ENCODE data around the gene TGIF1. TPM values are rescaled to one million over a fixed set of nuclear protein-coding genes. Genes with fewer than 3 reads are reported as not detected.

Gene TGIF1
- total RNA-seq, 2 experiments from 2014 or later: 35.6 to 39.5 TPM

DNA sequence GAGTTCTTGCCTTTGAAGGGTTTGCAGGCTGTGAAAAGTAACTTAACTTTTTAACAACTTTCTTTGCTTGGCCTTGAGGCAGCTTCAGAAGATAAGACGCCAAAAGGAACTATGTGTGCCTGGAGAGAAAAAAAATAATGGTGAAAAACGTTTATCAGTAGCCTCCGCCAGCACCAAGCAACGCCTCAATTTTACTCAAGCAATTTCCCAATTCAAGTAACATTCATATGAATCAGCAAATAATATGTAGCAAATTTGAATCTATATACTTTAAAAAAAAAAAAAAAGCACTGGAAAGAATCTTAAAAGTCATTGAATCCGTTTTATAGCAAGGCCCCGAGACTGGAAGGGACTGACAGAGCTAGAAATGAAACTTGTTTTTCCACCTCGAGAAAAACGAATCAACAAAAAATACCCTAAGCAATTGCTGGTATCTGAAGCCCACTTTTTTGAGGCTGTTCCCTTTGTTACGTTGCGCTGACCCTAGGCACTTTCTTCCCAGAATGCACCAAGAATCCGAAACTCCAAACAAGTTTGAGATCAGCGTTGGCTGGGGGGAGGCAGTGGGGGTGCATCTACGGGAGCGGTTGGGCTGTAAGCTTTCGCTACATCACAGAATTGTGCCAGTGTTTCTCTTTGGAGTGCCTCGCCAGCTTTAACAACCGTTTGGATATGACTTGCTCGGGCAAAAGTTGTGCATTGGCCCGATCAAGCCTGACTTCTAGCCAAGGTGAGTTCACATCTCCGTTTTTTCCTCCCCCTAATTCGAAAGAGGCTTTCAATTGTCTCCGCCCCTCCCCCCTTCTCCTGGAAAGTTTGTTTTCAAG lies 2.7 kb upstream of the TGIF1 start:
- H3K27ac Mint-ChIP-seq: peak overlapping the region; percentile 96
- POLR2A ChIA-PET: interaction anchor here (0.7 to 1.6 kb wide), 9 partner anchors 8 to 217 kb away, joined by 3 to 7 read pairs (median 4); partner anchors contain the start of gene MYL12A
- no peaks in the 10 kb centered on the region for H3K9me3 Mint-ChIP-seq
- DNase-seq: peak; percentile 40
- H3K36me3 Mint-ChIP-seq: no peaks in the 10 kb centered on the region
- H3K4me3 Mint-ChIP-seq: peak overlapping the region; percentile 93
- H3K4me1 Mint-ChIP-seq: peaks cover 17% of the 10 kb centered on the region
- no peak for ATAC-seq (ENCODE audit: low read depth)
- peaks cover 2% of the 10 kb centered on the region for H3K27me3 Mint-ChIP-seq

DNA sequence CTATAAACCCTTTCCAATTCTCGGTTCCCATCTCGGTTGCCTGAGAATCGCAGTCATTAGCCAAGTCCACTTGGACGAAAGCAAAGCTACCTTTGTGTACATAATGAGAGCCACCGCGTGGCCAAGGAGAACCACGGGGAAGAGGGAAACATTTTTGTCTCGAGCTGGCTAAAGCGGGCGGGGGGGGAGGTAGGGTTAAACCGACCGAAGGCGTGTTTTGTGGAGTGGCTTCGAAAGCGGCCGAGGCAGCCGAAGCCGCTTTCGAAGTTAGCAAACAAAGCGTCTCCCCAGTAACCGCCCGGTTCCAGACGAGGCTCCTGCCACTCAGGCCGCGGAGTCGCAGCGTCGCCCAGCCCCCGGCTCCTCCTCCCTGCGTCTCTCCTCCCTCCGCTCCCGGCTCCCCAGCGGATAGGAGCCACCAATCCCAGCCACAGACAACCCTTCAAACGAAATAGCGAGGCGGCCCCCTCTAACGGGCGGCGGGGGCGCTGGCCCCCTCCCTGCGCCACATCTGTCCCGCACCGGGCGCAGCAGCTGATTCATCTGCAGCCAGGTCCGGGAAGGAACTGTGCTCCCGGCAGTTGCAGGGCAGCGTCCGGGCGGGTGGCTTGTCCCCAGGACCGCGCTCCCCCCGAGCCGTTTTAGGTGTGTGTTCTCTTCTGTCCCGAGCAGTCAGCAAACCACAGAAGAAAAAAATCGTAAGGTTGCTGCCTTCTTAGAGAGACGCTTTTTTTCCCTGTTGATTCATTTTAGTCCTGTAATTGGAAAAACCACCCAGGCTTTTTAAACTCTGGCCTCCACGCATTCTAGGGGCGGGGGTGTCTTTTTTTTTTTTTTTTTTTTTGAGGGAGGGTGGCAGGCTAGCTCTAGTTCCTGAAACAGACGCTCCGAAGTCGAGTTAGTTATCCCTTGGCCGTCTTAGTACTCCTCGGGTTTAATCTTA lies 1.8 kb upstream of the TGIF1 start:
- POLR2A ChIA-PET: interaction anchor here (0.6 to 1.6 kb wide), 14 partner anchors 9 to 479 kb away, joined by 3 to 7 read pairs (median 4); partner anchors contain the start of gene MYL12A
- peak; percentile 70 for ATAC-seq (ENCODE audit: low read depth)
- H3K27ac Mint-ChIP-seq: peak overlapping the region; percentile 96
- H3K4me3 Mint-ChIP-seq: peak overlapping the region; percentile 93
- H3K36me3 Mint-ChIP-seq: no peaks in the 10 kb centered on the region
- peak; percentile 80 for DNase-seq
- peaks cover 23% of the 10 kb centered on the region for H3K4me1 Mint-ChIP-seq
- no peaks in the 10 kb centered on the region for H3K9me3 Mint-ChIP-seq
- H3K27me3 Mint-ChIP-seq: no peaks in the 10 kb centered on the region

DNA sequence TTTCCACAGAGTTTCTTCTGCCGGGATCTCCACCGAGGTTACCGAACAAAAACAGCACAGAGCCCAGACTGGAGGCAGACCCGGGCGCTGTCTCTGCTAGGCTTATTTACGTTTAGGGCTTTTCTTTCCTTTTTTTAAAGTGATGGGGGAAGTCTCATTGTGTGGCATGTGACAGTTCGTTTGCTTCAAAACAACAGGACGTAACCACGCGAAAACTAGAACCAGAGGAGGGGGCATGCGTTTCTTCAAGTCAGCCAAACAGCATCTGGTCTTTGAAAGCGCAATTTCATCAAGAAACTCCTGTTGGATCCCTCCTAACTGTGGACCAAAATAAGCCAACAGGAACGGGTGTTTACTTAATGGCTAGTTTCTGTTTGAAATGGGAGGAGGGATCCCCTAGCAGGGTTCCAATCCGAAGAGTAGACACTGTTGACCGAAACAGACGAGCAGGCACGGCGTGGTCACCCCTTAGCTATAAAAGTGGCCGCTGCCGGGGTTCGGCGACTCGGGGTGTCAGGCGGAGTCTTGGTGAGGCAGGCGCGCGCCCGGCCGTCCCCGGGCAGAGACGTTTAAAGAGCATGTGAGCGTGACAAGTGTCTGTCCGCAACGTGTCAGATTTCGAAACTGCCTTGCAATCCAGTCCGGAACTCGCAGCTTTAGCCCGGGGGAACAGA lies 997 bp upstream of the TGIF1 start:
- Mint-ChIP-seq H3K36me3 (no peaks in the 10 kb centered on the region), H3K27ac (peak overlapping the region; percentile 96), H3K27me3 (no peaks in the 10 kb centered on the region), H3K4me1 (peaks cover 26% of the 10 kb centered on the region), H3K4me3 (peak overlapping the region; percentile 93), H3K9me3 (no peaks in the 10 kb centered on the region)
- POLR2A ChIA-PET: interaction anchor here (0.8 to 1.4 kb wide), 6 partner anchors 146 to 479 kb away, joined by 3 to 4 read pairs (median 3); partner anchors contain the start of genes MYL12A and MYL12B
- ATAC-seq (ENCODE audit: low read depth): peak; percentile 32
- DNase-seq: peak; percentile 76

DNA sequence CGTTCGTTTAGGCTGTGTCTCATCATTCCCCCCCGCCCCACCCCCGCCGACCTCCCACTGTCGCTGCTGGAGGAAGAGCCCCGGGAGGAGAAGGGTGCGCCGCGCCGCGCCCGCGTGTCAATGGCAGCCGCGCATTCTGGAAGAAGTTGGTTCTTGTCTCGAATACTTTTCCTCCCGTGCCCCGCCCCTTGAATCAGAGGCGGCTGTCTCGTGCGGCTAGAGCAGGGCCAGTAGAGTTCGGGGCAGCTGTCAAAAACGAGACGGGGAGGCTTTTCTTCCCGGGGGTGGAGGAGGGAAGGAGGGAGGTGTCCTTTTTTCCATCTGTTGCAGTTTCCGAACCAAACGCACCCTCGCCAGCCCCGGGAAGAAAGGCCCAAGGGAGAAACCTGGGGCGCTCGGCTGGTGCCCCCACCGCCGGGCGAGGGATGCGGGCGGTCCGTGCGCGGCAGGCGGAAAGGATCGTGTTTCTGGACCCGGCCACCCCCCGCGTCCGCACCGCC lies 410 bp upstream of the TGIF1 start:
- ATAC-seq (ENCODE audit: low read depth): peak; percentile 13
- peak; percentile 73 for DNase-seq
- Mint-ChIP-seq H3K36me3 (no peaks in the 10 kb centered on the region), H3K4me3 (peak overlapping the region; percentile 93), H3K9me3 (no peaks in the 10 kb centered on the region), H3K4me1 (peaks cover 26% of the 10 kb centered on the region), H3K27ac (peak overlapping the region; percentile 96), H3K27me3 (no peaks in the 10 kb centered on the region)
- POLR2A ChIA-PET: interaction anchor here (0.8 to 1.4 kb wide), 6 partner anchors 145 to 480 kb away, joined by 3 to 4 read pairs (median 3); partner anchors contain the start of genes MYL12A and MYL12B

DNA sequence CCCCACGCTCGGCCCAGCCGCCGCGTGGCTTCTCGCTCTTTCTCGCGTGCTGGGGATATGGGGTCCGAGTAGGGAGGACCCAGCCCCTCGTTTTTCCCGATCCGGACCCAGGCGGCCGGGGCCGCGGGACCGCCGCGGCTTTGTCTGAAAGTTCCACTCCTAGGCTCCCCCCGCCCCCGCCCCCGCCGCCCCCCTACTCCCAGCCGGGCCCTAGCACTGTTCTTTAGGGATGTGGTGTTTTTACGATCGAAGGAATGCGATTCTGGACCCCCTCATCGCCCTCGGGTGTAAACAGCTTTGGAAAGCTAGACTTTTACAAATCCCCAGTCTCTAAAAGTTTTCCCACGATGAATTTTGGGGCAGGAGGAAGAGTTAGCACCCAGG lies 819 bp downstream of the TGIF1 start:
- DNase-seq: no peak
- Mint-ChIP-seq H3K9me3 (no peaks in the 10 kb centered on the region), H3K4me1 (peaks cover 26% of the 10 kb centered on the region), H3K27me3 (no peaks in the 10 kb centered on the region), H3K4me3 (peak overlapping the region; percentile 81), H3K27ac (peak overlapping the region; percentile 79), H3K36me3 (no peaks in the 10 kb centered on the region)
- no peak for ATAC-seq (ENCODE audit: low read depth)
- POLR2A ChIA-PET: interaction anchor here (0.6 to 4.8 kb wide), 3 partner anchors 10 to 153 kb away, joined by 4 to 36 read pairs (median 4); no protein-coding TSS in a partner anchor

DNA sequence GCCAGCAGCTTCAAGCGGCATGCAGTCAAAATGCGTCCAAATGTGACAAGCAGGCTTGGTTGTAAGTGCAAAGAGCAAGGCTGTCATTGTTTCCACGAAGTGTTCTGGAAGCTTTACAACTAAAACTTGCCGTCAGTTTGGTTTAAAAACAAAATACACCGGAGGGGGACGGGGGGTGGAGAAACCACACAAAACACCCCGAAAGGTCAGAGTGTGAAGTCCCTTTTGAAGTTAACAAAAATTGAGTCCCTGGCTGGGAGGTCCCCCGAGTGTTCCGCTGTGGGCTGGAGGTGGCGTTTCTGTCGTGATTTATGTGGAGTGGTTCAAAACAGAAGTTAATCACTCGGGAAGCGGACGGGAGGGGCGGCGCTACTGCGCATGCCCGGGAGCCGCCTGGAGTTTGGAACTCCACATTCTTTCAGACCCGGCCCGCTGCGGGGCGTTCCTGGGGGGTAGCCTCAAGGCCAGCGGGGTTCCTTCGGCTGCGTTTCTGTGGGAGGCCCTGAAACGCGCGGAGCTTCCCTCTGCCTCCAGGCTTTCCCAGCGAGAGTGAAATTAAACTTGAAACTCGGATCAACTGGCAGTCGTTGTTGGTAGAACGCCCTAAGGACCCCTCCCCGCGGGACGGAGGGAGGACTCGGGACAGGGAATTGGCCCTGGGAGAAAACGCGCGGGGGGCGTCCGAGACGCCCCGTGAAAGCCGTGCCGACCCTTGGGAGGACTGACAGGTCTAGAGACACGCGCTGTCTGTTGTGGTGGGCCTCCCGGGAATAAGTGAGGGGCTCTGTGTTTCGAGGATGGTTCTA lies 1.4 kb downstream of the TGIF1 start:
- Mint-ChIP-seq H3K27ac (peak overlapping the region; percentile 79), H3K4me1 (peaks cover 25% of the 10 kb centered on the region), H3K27me3 (no peaks in the 10 kb centered on the region), H3K36me3 (peaks cover 2% of the 10 kb centered on the region), H3K4me3 (peak overlapping the region; percentile 81), H3K9me3 (no peaks in the 10 kb centered on the region)
- ATAC-seq (ENCODE audit: low read depth): no peak
- POLR2A ChIA-PET: interaction anchor here (0.6 to 4.8 kb wide), 7 partner anchors 10 to 203 kb away, joined by 3 to 36 read pairs (median 4); partner anchors contain the start of gene MYL12A
- DNase-seq: peak; percentile 77

DNA sequence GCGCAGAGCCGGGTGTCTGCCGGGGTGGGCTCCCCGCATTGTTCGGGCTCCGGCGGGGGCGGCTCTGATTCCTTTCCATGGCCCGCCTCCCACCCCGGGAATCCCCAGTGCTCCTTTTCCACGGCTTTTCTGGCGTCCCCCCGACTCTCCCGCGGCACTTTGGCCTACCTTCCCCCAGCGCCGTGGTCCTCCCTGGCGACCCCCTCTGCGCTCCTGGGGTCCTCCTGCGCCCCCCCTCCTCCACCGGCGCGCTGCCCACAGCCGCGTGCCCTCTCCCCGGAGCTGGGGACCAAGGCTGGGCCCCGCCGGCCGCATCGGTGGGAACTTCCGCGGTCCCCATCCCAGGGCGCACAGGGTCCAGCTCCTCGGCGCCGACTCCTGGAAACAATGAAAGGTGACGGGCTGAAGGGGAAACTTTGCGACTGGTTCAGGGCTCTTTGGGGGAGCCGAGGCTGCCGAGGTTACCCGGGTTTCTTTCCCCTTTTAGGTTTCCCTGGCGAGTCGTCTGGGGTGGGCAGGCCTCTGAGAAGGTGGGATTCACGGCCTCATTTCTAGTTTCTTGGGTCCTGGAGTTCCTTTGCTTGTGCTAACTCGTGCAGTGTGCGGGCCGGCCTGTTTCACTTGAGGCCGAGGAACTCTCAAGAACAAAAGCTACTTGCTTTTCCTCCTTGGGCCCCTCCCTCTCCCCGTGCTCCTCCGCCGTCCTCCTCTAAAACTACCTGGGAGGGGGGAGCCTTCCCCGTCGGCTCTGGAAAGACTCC lies 2.2 kb downstream of the TGIF1 start:
- DNase-seq: peak; percentile 61
- peaks cover 19% of the 10 kb centered on the region for H3K4me1 Mint-ChIP-seq
- no peaks in the 10 kb centered on the region for H3K9me3 Mint-ChIP-seq
- POLR2A ChIA-PET: interaction anchor here (1.1 to 4.8 kb wide), 5 partner anchors 12 to 204 kb away, joined by 3 to 36 read pairs (median 9); partner anchors contain the start of gene MYL12A
- H3K27me3 Mint-ChIP-seq: no peaks in the 10 kb centered on the region
- peaks cover 3% of the 10 kb centered on the region for H3K36me3 Mint-ChIP-seq
- ATAC-seq (ENCODE audit: low read depth): no peak
- peak overlapping the region; percentile 81 for H3K4me3 Mint-ChIP-seq
- H3K27ac Mint-ChIP-seq: peak overlapping the region; percentile 79

DNA sequence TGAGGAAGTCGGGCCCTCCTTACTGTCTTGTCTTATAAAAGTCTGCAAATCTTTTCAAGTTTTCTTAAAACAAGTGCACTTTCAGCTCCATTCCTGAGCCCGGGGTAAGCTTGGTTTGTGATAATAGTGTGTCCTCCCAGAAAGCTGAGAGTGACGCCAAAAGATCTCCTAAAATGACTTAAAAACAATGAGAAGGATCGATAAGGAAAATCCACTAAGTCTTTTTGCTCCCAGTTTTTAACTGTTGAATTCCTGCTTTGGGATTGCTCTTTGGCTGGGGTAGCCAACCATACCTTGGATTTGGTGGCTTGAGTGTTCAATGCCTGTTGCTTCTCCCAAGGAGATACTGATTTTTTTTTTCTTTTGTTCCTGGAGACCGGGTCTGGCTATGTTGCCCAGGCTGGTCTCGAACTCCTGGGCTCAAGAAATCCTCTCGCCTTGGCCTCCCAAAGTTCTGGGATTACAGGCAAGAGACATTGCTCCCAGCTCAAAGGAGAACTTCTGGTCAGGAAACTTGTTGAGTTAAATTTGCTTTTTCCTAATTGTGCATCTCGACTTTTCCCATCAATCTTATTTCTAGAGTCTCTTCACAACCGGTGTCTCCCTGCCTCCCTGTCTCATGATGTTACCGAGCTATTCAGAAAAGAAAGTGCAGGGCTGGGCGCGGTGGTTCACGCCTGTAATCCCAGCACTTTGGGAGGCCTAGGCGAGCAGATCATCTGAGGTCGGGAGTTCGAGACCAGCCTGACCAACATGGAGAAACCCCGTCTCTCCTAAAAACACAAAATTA lies 3.0 kb downstream of the TGIF1 start:
- peaks cover 9% of the 10 kb centered on the region for H3K36me3 Mint-ChIP-seq
- POLR2A ChIA-PET: interaction anchor here (0.7 to 4.8 kb wide), 7 partner anchors 11 to 205 kb away, joined by 3 to 36 read pairs (median 4); partner anchors contain the start of gene MYL12A
- H3K4me1 Mint-ChIP-seq: peaks cover 16% of the 10 kb centered on the region

DNA sequence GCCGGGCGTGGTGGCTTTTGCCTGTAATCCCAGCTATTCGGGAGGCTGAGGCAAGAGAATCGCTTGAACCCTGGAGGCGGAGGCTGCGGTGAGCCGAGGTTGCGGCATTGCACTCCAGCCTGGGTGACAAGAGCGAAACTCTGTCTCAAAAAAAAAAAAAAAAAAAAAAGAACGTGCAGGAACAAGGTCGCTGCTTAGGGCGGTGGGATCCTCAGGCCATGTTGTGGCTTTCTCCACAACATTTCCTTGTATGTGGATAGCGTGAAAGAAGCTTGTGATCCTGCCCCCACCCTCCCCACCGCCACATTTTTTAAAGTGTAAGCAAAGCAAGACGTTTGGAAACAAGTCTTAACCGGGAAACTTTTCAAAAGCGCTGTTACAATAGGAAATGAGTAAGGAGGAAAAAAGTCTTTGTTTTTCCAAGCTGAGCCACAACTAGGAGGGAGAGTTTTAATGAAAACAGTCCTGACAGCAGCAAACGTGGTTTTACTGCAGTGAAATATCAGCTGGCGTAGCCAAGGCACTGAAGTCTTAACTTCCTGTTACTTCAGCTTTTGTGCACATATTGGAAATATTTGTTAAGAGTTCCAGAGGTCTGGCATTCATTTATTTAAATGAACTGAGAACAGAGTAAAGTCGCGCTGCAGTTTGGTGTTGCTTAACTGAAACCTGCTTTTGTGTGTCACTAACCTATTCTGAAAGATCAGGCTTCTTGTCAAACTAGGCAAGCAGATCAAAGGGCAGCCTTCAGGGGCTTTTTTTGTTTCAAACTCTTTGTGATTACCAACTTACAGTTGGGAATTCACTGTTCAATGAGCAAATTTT lies 3.8 kb downstream of the TGIF1 start:
- peaks cover 10% of the 10 kb centered on the region for H3K36me3 Mint-ChIP-seq
- H3K27me3 Mint-ChIP-seq: no peaks in the 10 kb centered on the region
- peak overlapping the region; percentile 79 for H3K27ac Mint-ChIP-seq
- H3K4me1 Mint-ChIP-seq: peaks cover 17% of the 10 kb centered on the region
- DNase-seq (no peak), ATAC-seq (ENCODE audit: low read depth) (no peak)
- POLR2A ChIA-PET: interaction anchor here (0.6 to 4.8 kb wide), 8 partner anchors 12 to 192 kb away, joined by 3 to 36 read pairs (median 4); partner anchors contain the start of gene MYL12B
- H3K4me3 Mint-ChIP-seq: peak overlapping the region; percentile 81
- no peaks in the 10 kb centered on the region for H3K9me3 Mint-ChIP-seq

More for the DNA sequence above, 3.0 kb downstream of the TGIF1 start:
- H3K27ac Mint-ChIP-seq: peak overlapping the region; percentile 79
- no peak for ATAC-seq (ENCODE audit: low read depth)
- no peaks in the 10 kb centered on the region for H3K9me3 Mint-ChIP-seq
- H3K27me3 Mint-ChIP-seq: no peaks in the 10 kb centered on the region
- no peak for DNase-seq
- peak overlapping the region; percentile 81 for H3K4me3 Mint-ChIP-seq

Measured in activated naive CD8-positive, alpha-beta T cell treated with anti-CD3 and anti-CD28 coated beads, Interleukin-2, amount 10 ng/mL, durations not matched to agents 7 days and 5 days (primary cell).